HG02870 (cell line): ENCODE results near the gene MXD4.
"Not testable (repeated sequence)": the region's sequence is repeated elsewhere in the genome, so short reads cannot be mapped to it uniquely, and the experiment has no call there.

Experiments used
- ATAC-seq: cut with Tn5 transposase; IDR thresholded peaks from one replicate; pipeline ENCODE4 v1.9.1; 2021; ENCODE audit warnings: mild to moderate bottlenecking, moderate library complexity; ENCODE audit not compliant: unreplicated experiment

MXD4 gene

GRCh38 chr4:2226261-2226660, 35.6 kb downstream of the MXD4 start:
- no peak for ATAC-seq

GRCh38 chr4:2222838-2223237, 39.1 kb downstream of the MXD4 start:
- no peak for ATAC-seq

- ATAC-seq = not testable (repeated sequence)
Measured at GRCh38 chr4:2221378-2221777, 40.5 kb downstream of the MXD4 start.

- no peak for ATAC-seq
Measured at GRCh38 chr4:2220016-2220630, 41.8 kb downstream of the MXD4 start.

- ATAC-seq = no peak
Measured at GRCh38 chr4:2219233-2219760, 42.6 kb downstream of the MXD4 start.

- no peak for ATAC-seq
Measured at GRCh38 chr4:2218436-2218835, 43.5 kb downstream of the MXD4 start.

- ATAC-seq = no peak
Measured at GRCh38 chr4:2217726-2218125, 44.2 kb downstream of the MXD4 start.

GRCh38 chr4:2212831-2213230, 49.1 kb downstream of the MXD4 start:
- ATAC-seq = no peak

GRCh38 chr4:2202789-2203188, 59.1 kb downstream of the MXD4 start:
- not testable (repeated sequence) for ATAC-seq
